Tibial artery (tissue), 4 donors: Measurements from ENCODE around the gene IL12B.
"Not testable (repeated sequence)": the region's sequence is repeated elsewhere in the genome, so short reads cannot be mapped to it uniquely, and the experiment has no call there.

Experiments used
- DNase-seq, 2 donors: peaks; one replicate each; pipeline ENCODE4 v3.0.0-alpha.2; 2019
- H3K27ac ChIP-seq, 2 donors: fragments of 200-600 bp; sonication (generic) in 1 of 2; 1 replicate in 1 of 2; 2 replicates in 1 of 2; pipeline ENCODE4 v1.5.1; 2018 to 2019; ENCODE audit warnings: mild to moderate bottlenecking in 1 of 2
- H3K27me3 ChIP-seq, 2 donors: fragments of 200-600 bp; sonication (generic) in 1 of 2; one replicate each; pipeline versions ENCODE4 v1.5.1 to v1.6.0; 2016 to 2019
- H3K36me3 ChIP-seq, 3 donors: fragments of 200-600 bp; sonication (generic) in 2 of 3; one replicate each; pipeline ENCODE4 v1.5.1; 2016 to 2019; ENCODE audit warnings: mild to moderate bottlenecking in 2 of 3
- H3K4me1 ChIP-seq, 4 donors: fragments of 200-600 bp; sonication (generic) in 2 of 4; 1 replicate in 3 of 4; 2 replicates in 1 of 4; pipeline ENCODE4 v1.5.1; 2016 to 2019
- H3K4me3 ChIP-seq, 2 donors: fragments of 200-600 bp; sonication (generic) in 1 of 2; 1 replicate in 1 of 2; 2 replicates in 1 of 2; pipeline ENCODE4 v1.5.1; 2018 to 2019; ENCODE audit warnings: mild to moderate bottlenecking in 2 of 2
- H3K9me3 ChIP-seq, 3 donors: fragments of 200-600 bp; sonication (generic) in 1 of 3; one replicate each; pipeline ENCODE4 v1.5.1; 2016 to 2019
- intact Hi-C: fragments of 100-400 bp; cut with DNase I; formaldehyde crosslinking; loops from one replicate; pipeline ENCODE4 v1.15.0; 2023; ENCODE audit warnings: low total_unique reads
- TF ChIP-seq, protein P1 (sequence below), 2 experiments: fragments of 200-600 bp in 1 of 2; fragments of 450-650 bp in 1 of 2; IDR thresholded peaks; one replicate each; pipeline ENCODE4 v1.5.1; 2017 to 2019; ENCODE audit warnings: antibody characterized with exemption in 2 of 2, mild to moderate bottlenecking in 1 of 2, moderate library complexity in 1 of 2

The IL12B gene

DNA sequence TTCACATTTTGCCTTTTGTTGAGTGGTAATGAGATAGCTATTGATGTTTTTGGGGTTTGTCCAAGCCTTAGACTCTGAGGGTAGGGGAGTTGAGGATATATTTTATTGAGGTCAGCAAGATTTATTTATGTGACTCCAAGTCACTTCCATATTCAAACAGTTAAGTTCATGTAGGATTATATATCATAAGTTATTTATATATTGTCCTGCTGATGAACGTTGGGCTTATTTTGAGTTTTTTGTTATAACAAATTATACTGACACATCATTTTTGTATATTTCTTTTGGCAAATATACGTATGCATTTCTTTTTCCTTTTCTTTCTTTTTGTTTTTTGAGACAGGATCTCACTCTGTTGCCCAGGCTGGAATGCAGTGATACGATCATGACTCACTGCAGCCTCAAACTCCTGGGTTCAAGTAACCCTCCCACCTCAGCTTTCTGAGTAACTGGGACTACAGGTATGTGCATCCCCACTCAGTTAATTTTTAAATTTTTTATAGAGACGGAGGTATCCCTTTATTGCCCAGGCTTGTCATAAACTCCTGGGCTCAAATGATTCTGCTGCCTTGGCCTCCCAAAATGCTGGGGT lies 23.5 kb upstream of the IL12B start:
- Histone ChIP-seq H3K36me3 (no peaks in the 10 kb centered on the region), H3K4me1 (no peaks in the 10 kb centered on the region), H3K4me3 (no peak overlapping the region), H3K27me3 (peaks cover 0 to 4% of the 10 kb centered on the region in 2 donors), H3K9me3 (no peaks in the 10 kb centered on the region), H3K27ac (no peak overlapping the region)
- no peak for DNase-seq
- TF ChIP-seq, protein P1, sequence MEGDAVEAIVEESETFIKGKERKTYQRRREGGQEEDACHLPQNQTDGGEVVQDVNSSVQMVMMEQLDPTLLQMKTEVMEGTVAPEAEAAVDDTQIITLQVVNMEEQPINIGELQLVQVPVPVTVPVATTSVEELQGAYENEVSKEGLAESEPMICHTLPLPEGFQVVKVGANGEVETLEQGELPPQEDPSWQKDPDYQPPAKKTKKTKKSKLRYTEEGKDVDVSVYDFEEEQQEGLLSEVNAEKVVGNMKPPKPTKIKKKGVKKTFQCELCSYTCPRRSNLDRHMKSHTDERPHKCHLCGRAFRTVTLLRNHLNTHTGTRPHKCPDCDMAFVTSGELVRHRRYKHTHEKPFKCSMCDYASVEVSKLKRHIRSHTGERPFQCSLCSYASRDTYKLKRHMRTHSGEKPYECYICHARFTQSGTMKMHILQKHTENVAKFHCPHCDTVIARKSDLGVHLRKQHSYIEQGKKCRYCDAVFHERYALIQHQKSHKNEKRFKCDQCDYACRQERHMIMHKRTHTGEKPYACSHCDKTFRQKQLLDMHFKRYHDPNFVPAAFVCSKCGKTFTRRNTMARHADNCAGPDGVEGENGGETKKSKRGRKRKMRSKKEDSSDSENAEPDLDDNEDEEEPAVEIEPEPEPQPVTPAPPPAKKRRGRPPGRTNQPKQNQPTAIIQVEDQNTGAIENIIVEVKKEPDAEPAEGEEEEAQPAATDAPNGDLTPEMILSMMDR (IDR thresholded peaks at IDR 0.05) = no peak
- intact Hi-C loops = no loop called here

DNA sequence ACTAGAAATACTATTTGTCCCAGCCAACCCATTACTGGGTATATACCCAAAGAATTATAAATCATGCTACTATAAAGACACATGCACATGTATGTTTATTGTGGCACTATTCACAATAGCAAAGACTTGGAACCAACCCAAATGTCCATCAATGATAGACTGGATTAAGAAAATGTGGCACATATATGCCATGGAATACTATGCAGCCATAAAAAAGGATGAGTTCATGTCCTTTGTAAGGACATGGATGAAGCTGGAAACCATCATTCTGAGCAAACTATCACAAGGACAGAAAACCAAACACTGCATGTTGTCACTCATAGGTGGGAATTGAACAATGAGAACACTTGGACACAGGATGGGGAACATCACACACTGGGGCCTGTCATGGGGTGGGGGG lies 20.4 kb upstream of the IL12B start:
- H3K4me1 ChIP-seq, intact Hi-C loops, H3K27me3 ChIP-seq, H3K9me3 ChIP-seq, H3K27ac ChIP-seq, H3K36me3 ChIP-seq, DNase-seq, H3K4me3 ChIP-seq: not testable (repeated sequence)

DNA sequence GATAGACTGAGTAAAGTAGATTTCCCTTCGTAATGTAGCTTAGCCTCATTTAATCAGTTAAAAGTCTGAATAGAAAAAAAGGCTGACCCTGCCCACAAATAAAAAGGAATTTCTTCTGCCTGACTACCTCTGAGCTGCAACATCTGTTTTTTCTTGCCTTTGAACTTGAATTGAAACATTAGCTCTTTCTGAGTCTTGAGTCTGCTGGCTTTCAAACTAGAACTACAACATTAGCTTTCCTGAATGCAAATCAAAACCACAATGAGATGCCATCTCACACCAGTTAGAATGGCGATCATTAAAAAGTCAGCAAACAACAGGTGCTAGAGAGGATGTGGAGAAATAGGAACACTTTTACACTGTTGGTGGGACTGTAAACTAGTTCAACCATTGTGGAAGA lies 19.9 kb upstream of the IL12B start:
- H3K4me1 ChIP-seq, DNase-seq, H3K9me3 ChIP-seq, intact Hi-C loops, H3K36me3 ChIP-seq, H3K27me3 ChIP-seq, H3K27ac ChIP-seq, H3K4me3 ChIP-seq: not testable (repeated sequence)

DNA sequence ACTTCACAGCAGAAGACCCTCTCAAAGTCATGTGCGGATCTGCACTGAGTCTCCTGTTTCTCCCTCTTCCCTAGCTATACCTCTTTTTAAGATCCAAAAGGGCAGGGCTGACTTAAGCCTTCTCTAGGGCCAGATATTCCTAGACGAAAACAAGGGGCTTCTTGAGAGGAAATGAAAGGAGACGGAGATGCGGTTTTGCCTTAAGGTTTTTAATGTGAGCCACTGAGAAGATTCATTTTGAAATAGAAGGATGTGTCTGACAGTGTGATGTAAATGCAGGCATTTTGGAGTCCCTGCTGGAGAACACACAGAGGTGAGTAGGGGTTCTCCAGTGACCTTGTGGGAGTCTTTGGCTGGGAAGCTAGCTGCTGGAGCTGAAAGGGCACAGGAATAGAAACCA lies 15.6 kb upstream of the IL12B start:
- no peak overlapping the region for H3K27ac ChIP-seq

DNA sequence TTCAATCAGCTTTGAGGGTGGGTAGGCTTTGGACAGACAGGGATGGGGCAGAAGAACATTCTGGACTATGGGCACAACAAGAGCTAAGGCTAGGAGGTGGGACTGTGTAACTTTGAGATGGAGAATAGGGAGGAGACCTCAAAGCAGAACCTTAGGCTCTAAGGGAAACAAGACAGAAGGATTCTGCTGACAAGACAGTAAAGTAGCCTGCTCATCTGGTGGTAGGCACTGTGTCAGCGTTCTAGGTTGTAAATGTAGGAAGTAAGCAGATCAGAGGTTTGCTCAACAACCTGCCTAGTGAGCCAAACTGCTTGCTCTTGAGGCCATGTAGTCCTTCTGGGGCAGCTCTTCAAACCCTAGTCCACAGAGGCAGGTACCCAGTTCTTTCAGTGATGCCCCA lies 15.0 kb upstream of the IL12B start:
- TF ChIP-seq, protein P1 (IDR thresholded peaks at IDR 0.05) = no peak
- Histone ChIP-seq H3K27ac (no peak overlapping the region), H3K4me1 (peaks cover 0 to 4% (median 0%) of the 10 kb centered on the region in 4 donors), H3K4me3 (no peak overlapping the region), H3K36me3 (no peaks in the 10 kb centered on the region), H3K27me3 (no peaks in the 10 kb centered on the region), H3K9me3 (peaks cover 0 to 14% (median 9%) of the 10 kb centered on the region in 3 donors)
- intact Hi-C loops = no loop called here
- no peak for DNase-seq

More for the DNA sequence above, 15.6 kb upstream of the IL12B start:
- TF ChIP-seq, protein P1 (IDR thresholded peaks at IDR 0.05) = no peak
- Histone ChIP-seq H3K27me3 (no peaks in the 10 kb centered on the region), H3K4me1 (peaks cover 0 to 4% (median 0%) of the 10 kb centered on the region in 4 donors), H3K36me3 (no peaks in the 10 kb centered on the region), H3K4me3 (no peak overlapping the region), H3K9me3 (peaks cover 0 to 14% (median 9%) of the 10 kb centered on the region in 3 donors)
- DNase-seq = no peak
- intact Hi-C loops = no loop called here

DNA sequence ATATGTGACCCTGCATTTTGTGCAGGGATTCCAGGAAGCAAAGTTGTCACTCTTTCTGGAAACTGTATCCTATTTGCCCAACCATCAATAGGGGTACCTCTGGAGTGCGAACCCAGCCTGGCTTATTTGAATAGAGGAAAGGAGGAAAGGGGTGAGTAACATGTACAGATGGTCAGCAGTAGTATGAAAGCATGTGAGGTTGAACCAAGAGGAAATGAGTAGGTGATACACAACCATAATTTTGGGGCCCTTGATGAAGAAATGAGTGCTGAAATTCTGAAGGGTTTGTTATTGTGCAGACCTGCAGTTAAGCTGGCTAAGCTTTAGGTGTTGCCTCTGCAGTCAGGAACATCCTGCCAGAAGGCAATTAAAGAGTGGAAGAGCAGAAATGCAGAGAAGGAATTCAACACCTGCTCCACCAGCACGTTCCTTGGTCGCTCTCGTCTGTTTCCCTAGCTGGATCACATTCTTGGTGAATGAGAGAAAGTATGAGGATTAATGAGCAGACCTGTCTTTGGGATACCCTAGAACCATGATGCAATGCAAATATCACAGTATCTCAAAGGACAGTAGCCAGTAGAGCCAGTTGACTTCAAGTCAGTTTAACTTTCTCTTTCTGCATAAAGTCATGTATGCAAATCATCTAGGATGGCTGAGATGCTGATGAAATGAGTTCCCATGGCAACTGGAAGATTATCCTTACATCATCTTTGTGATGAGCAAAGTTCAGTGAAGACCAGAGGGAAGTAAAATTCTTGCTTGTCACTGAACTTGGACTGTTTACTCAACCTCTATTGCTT lies 13.2 kb upstream of the IL12B start:
- no peaks in the 10 kb centered on the region for H3K27me3 ChIP-seq
- no peak overlapping the region for H3K4me3 ChIP-seq
- DNase-seq = no peak
- H3K36me3 ChIP-seq = no peaks in the 10 kb centered on the region
- no peak overlapping the region for H3K27ac ChIP-seq
- peaks cover 0 to 14% (median 9%) of the 10 kb centered on the region in 3 donors for H3K9me3 ChIP-seq
- TF ChIP-seq, protein P1 (IDR thresholded peaks at IDR 0.05) = no peak
- peaks cover 0 to 4% (median 0%) of the 10 kb centered on the region in 4 donors for H3K4me1 ChIP-seq
- intact Hi-C loops = no loop called here
